HK-2 (cell line): ENCODE results near the gene MYEOV.

ENCODE experiments used
- DNase-seq: peaks from one replicate; pipeline ENCODE4 v3.0.0-alpha.2; 2018; ENCODE audit not compliant: unreplicated experiment

Gene MYEOV

GRCh38 chr11:69293819-69294505 is at the start of gene MYEOV:
Gene MYEOV, plus strand, starts transcription at chr11:69294155. Its CDS starts 1,200 bp downstream, at chr11:69295355.
- DNase-seq, result no peak

- no peak for DNase-seq
Measured at GRCh38 chr11:69244266-69244665, 49.7 kb upstream of the MYEOV start.

- DNase-seq, result no peak
Measured at GRCh38 chr11:69245041-69245440, 48.9 kb upstream of the MYEOV start.

- no peak for DNase-seq
Measured at GRCh38 chr11:69245491-69246345, 48.2 kb upstream of the MYEOV start.

- no peak for DNase-seq
Measured at GRCh38 chr11:69249311-69250185, 44.4 kb upstream of the MYEOV start.

GRCh38 chr11:69250186-69251056 is 43.5 kb upstream of the MYEOV start:
- DNase-seq, result no peak

- no peak for DNase-seq
Measured at GRCh38 chr11:69251057-69251393, 42.9 kb upstream of the MYEOV start.

GRCh38 chr11:69251639-69252489 is 42.1 kb upstream of the MYEOV start:
- DNase-seq, result no peak

GRCh38 chr11:69252490-69252837 is 41.5 kb upstream of the MYEOV start:
- no peak for DNase-seq

GRCh38 chr11:69253028-69253427 is 40.9 kb upstream of the MYEOV start:
- no peak for DNase-seq

GRCh38 chr11:69257134-69257533 is 36.8 kb upstream of the MYEOV start:
- DNase-seq, result no peak

GRCh38 chr11:69257838-69258658 is 35.9 kb upstream of the MYEOV start:
- no peak for DNase-seq

- DNase-seq, result no peak
Measured at GRCh38 chr11:69259096-69259495, 34.9 kb upstream of the MYEOV start.

- DNase-seq, result no peak
Measured at GRCh38 chr11:69260622-69261021, 33.3 kb upstream of the MYEOV start.

GRCh38 chr11:69261116-69261515 is 32.8 kb upstream of the MYEOV start:
- no peak for DNase-seq

- no peak for DNase-seq
Measured at GRCh38 chr11:69262918-69263735, 30.8 kb upstream of the MYEOV start.

GRCh38 chr11:69263736-69264052 is 30.3 kb upstream of the MYEOV start:
- DNase-seq, result no peak

- no peak for DNase-seq
Measured at GRCh38 chr11:69264486-69264885, 29.5 kb upstream of the MYEOV start.

GRCh38 chr11:69265210-69265609 is 28.7 kb upstream of the MYEOV start:
- no peak for DNase-seq
